ENCODE measurements around the gene DPP6. TPM values are rescaled to one million over a fixed set of nuclear protein-coding genes. Genes with fewer than 3 reads are reported as not detected.

The DPP6 gene
- total RNA-seq, 2 experiments from 2014 or later: not detected

DNA sequence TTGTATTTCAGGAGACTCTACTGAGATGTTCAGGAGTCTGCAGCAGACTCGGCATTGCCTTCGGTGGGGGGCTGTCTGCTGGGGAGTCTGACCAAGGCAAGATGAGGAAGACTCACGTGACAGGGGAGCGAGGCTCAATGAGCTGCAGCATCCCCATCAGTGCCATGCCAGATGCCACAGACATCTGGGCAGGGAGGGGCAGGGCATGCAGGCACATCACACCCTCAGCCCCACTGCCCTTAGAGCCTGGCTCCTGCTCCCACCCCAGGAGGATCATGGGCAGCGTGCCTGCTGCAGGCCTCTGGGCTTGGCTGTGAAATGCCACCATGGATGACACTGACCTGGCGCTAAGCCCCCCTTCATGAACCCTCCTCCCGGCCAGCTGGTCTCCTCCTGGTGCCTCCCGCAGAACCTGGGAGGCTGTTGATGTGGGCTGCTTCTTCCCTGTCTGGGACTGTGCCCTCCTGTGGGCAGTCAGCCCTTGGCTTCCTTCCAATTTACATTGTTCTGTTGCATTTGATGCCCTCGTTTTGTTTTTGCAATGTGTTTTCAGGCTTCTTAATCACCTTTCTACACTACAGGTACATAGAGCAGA lies 715.7 kb downstream of the DPP6 start:
- Mint-ChIP-seq H3K27me3 (no peaks in the 10 kb centered on the region), H3K27ac (no peak overlapping the region), H3K4me1 (ENCODE audit: low read depth) (no peaks in the 10 kb centered on the region), H3K36me3 (ENCODE audit: low read depth) (no peaks in the 10 kb centered on the region), H3K9me3 (no peaks in the 10 kb centered on the region), H3K4me3 (no peak overlapping the region)
- Histone ChIP-seq H3K9me3 (ENCODE audit: control insufficient read depth in 1 of 2, insufficient read depth in 1 of 2, low read length in 2 of 2) (peaks cover 0 to 12% of the 10 kb centered on the region in 2 experiments), H3K4me1 (ENCODE audit: insufficient read depth, low read length) (no peaks in the 10 kb centered on the region), H3K27me3 (ENCODE audit: control insufficient read depth in 1 of 2, insufficient read depth in 2 of 2, low read length in 2 of 2) (no peaks in the 10 kb centered on the region), H3K36me3 (ENCODE audit: insufficient read depth, low read length) (no peaks in the 10 kb centered on the region), H3K4me3 (ENCODE audit: low read length) (no peak overlapping the region), H3K27ac (ENCODE audit: low read depth in 1 of 2, low read length in 2 of 2) (no peak overlapping the region)
- ChIA-PET CTCF (no interaction called here), POLR2A (no interaction called here)
- ATAC-seq (ENCODE audit: poor library complexity) (no peak), DNase-seq (no peak)
- intact Hi-C loops (cut with DNase I, micrococcal nuclease): no loop called here
- TF ChIP-seq, protein P1, sequence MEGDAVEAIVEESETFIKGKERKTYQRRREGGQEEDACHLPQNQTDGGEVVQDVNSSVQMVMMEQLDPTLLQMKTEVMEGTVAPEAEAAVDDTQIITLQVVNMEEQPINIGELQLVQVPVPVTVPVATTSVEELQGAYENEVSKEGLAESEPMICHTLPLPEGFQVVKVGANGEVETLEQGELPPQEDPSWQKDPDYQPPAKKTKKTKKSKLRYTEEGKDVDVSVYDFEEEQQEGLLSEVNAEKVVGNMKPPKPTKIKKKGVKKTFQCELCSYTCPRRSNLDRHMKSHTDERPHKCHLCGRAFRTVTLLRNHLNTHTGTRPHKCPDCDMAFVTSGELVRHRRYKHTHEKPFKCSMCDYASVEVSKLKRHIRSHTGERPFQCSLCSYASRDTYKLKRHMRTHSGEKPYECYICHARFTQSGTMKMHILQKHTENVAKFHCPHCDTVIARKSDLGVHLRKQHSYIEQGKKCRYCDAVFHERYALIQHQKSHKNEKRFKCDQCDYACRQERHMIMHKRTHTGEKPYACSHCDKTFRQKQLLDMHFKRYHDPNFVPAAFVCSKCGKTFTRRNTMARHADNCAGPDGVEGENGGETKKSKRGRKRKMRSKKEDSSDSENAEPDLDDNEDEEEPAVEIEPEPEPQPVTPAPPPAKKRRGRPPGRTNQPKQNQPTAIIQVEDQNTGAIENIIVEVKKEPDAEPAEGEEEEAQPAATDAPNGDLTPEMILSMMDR (IDR thresholded peaks at IDR 0.05): no peak

DNA sequence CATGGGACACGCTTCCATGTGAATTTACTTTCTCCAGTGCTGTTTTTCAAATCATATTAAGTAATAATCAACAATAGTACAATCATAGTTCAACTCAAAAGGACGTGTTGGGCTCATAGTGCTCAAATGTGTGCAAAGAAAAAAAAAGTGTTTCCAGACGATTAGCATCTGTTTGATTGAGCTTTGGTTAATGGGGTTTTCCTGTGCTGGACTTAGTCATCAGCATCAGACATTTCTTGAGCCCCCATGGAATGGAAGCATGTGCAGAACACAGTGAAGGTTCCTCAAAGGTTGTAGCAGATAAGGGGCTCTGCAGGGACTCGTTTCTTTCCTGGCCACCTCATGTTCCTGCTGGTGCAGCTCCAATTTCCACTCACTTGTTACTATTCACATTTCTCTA lies 716.8 kb downstream of the DPP6 start:
- Mint-ChIP-seq H3K27me3 (no peaks in the 10 kb centered on the region), H3K4me1 (ENCODE audit: low read depth) (no peaks in the 10 kb centered on the region), H3K36me3 (ENCODE audit: low read depth) (no peaks in the 10 kb centered on the region), H3K27ac (no peak overlapping the region), H3K9me3 (no peaks in the 10 kb centered on the region), H3K4me3 (no peak overlapping the region)
- ATAC-seq (ENCODE audit: poor library complexity) (no peak), DNase-seq (no peak)
- Histone ChIP-seq H3K27me3 (ENCODE audit: control insufficient read depth in 1 of 2, insufficient read depth in 2 of 2, low read length in 2 of 2) (no peaks in the 10 kb centered on the region), H3K4me3 (ENCODE audit: low read length) (no peak overlapping the region), H3K4me1 (ENCODE audit: insufficient read depth, low read length) (no peaks in the 10 kb centered on the region), H3K36me3 (ENCODE audit: insufficient read depth, low read length) (no peaks in the 10 kb centered on the region), H3K27ac (ENCODE audit: low read depth in 1 of 2, low read length in 2 of 2) (no peak overlapping the region), H3K9me3 (ENCODE audit: control insufficient read depth in 1 of 2, insufficient read depth in 1 of 2, low read length in 2 of 2) (peaks cover 0 to 12% of the 10 kb centered on the region in 2 experiments)
- ChIA-PET POLR2A (no interaction called here), CTCF (no interaction called here)
- intact Hi-C loops (cut with DNase I, micrococcal nuclease): no loop called here
- TF ChIP-seq, protein P1 (IDR thresholded peaks at IDR 0.05): no peak

DNA sequence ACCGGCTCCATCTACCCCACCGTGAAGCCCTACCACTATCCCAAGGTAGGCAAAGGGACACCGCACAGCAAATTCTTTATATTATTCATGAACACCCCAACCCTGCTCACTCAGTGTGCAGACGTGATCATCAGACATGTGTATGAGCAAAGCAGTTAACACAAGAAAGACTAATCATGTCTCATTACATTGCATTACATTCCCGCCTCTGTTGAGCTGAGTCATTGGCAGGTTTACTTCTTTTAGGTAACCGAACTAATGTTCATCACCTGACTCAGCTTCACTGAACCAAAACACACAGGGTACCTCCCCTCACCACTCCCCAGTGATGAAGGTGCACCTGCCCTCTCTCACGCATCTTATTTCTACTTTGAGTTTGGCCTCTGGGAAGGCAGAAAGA lies 717.3 kb downstream of the DPP6 start:
- Mint-ChIP-seq H3K4me1 (ENCODE audit: low read depth) (no peaks in the 10 kb centered on the region), H3K4me3 (no peak overlapping the region), H3K27me3 (no peaks in the 10 kb centered on the region), H3K27ac (no peak overlapping the region), H3K36me3 (ENCODE audit: low read depth) (no peaks in the 10 kb centered on the region), H3K9me3 (no peaks in the 10 kb centered on the region)
- H3K9me3 ChIP-seq (ENCODE audit: control insufficient read depth in 1 of 2, insufficient read depth in 1 of 2, low read length in 2 of 2): peaks cover 0 to 12% of the 10 kb centered on the region in 2 experiments
- POLR2A ChIA-PET: no interaction called here
- no peaks in the 10 kb centered on the region for H3K4me1 ChIP-seq (ENCODE audit: insufficient read depth, low read length)
- no peaks in the 10 kb centered on the region for H3K36me3 ChIP-seq (ENCODE audit: insufficient read depth, low read length)
- no peak for ATAC-seq (ENCODE audit: poor library complexity)
- TF ChIP-seq, protein P1 (IDR thresholded peaks at IDR 0.05): no peak
- intact Hi-C loops (cut with DNase I, micrococcal nuclease): no loop called here
- CTCF ChIA-PET: no interaction called here
- H3K27ac ChIP-seq (ENCODE audit: low read depth in 1 of 2, low read length in 2 of 2): no peak overlapping the region
- DNase-seq: no peak
- no peaks in the 10 kb centered on the region for H3K27me3 ChIP-seq (ENCODE audit: control insufficient read depth in 1 of 2, insufficient read depth in 2 of 2, low read length in 2 of 2)
- H3K4me3 ChIP-seq (ENCODE audit: low read length): no peak overlapping the region

Measured in CD4-positive, alpha-beta T cell (primary cell).